ENCODE results near the gene TMPRSS13. TPM values are rescaled to one million over a fixed set of nuclear protein-coding genes. Genes with fewer than 3 reads are reported as not detected.

TMPRSS13 gene
- total RNA-seq, 1 experiment from 2014 or later: 0.50 TPM

GRCh38 chr11:117860139-117860538 lies 69.1 kb downstream of the TMPRSS13 start:
- Histone ChIP-seq H3T11ph (ENCODE audit: low read length) (no peak overlapping the region), H3K4ac (ENCODE audit: low read depth, low read length) (no peak overlapping the region), H3K14ac (ENCODE audit: insufficient read depth, low read length) (no peak overlapping the region), H3K9ac (ENCODE audit: extremely low read depth, insufficient read length, low read length) (no peak overlapping the region), H4K5ac (ENCODE audit: insufficient read length, low read depth, low read length) (no peak overlapping the region), H3K23ac (ENCODE audit: insufficient read length, low read depth, low read length) (no peak overlapping the region), H3K79me2 (ENCODE audit: insufficient read depth, low read length) (no peaks in the 10 kb centered on the region), H2BK5ac (ENCODE audit: insufficient read length, low read length) (no peak overlapping the region), H3K27ac (ENCODE audit: insufficient read length, low read depth, low read length) (no peak overlapping the region), H3K56ac (ENCODE audit: insufficient read length, low read depth, low read length) (no peak overlapping the region), H4K20me1 (ENCODE audit: control insufficient read depth, insufficient read depth, insufficient read length) (no peaks in the 10 kb centered on the region), H2AFZ (ENCODE audit: low read length) (no peak overlapping the region), H3K23me2 (ENCODE audit: insufficient read length, low read depth, low read length, poor library complexity, severe bottlenecking) (no peaks in the 10 kb centered on the region), H3K27me3 (ENCODE audit: insufficient read depth, low read length) (no peaks in the 10 kb centered on the region), H3K4me1 (ENCODE audit: insufficient read depth, low read length) (peaks cover 3% of the 10 kb centered on the region; the same call in 1 of the 2 replicates), H3K9me3 (ENCODE audit: control insufficient read depth, low read depth, low read length) (no peaks in the 10 kb centered on the region), H4K91ac (ENCODE audit: insufficient read length, low read depth, low read length) (no peak overlapping the region), H2BK15ac (ENCODE audit: low read depth, low read length) (no peak overlapping the region), H2BK20ac (ENCODE audit: low read depth, low read length, poor library complexity, severe bottlenecking) (no peak overlapping the region), H2BK120ac (ENCODE audit: low read depth, low read length, poor library complexity, severe bottlenecking) (no peak overlapping the region), H2AK5ac (ENCODE audit: insufficient read length, low read length) (no peak overlapping the region), H2BK12ac (ENCODE audit: insufficient read length, low read depth, low read length) (no peak overlapping the region), H3K79me1 (ENCODE audit: insufficient read depth, low read depth, low read length, poor library complexity, severe bottlenecking) (no peaks in the 10 kb centered on the region), H3K18ac (ENCODE audit: insufficient read length, low read depth, low read length) (no peak overlapping the region), H3K4me2 (ENCODE audit: insufficient read depth, insufficient read length, low read length) (no peak overlapping the region), H4K8ac (replicated peaks; ENCODE audit: insufficient read length, low read depth, low read length) (no peak overlapping the region)
- H3K27me3 Mint-ChIP-seq (ENCODE audit: low read depth): no peaks in the 10 kb centered on the region; the same call in 1 of the 2 replicates
- no peak for TF ChIP-seq CTCF (conservative IDR thresholded peaks at IDR 0.05)
- H3K27ac Mint-ChIP-seq: no peak overlapping the region
- no peak overlapping the region for H3K4me3 Mint-ChIP-seq
- H3K9me3 Mint-ChIP-seq: no peaks in the 10 kb centered on the region
- no peaks in the 10 kb centered on the region for H3K36me3 Mint-ChIP-seq (ENCODE audit: insufficient read depth in 1 of 3, low read depth in 3 of 3)
- WGBS (ENCODE audit: extremely low coverage, insufficient read length, low lambda C conversion rate): no CpG with 5 or more reads among the region's 6 CpGs
- peaks cover 24 to 42% of the 10 kb centered on the region in 2 experiments for H3K4me1 Mint-ChIP-seq
- DNase-seq: no peak
